GM18867 (cell line): ENCODE measurements around the gene AKAP12.

Experiments used
- ATAC-seq: cut with Tn5 transposase; IDR thresholded peaks from one replicate; pipeline ENCODE4 v1.9.1; 2021; ENCODE audit warnings: mild to moderate bottlenecking, moderate library complexity; ENCODE audit not compliant: unreplicated experiment

AKAP12 gene

GRCh38 chr6:151232899-151233298 lies 6.9 kb upstream of the AKAP12 start:
- no peak for ATAC-seq

DNA sequence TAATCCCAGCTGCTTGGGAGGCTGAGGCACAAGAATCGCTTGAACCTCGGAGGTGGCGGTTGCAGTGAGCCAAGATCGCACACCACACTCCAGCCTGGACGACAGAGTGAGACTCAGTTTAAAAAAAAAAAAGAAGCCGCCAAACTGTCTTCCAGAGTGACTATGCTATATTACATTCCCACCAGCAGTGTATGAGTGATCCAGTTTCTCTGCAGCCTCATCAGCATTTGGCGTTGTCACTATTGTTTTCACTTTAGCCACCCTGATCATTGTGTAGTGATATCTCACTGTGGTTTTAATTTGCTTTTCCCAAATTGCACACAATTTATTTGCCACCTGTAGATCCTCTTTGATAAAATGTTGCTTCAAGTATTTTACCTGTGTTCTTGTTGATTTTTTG lies 6.0 kb upstream of the AKAP12 start:
- no peak for ATAC-seq

- no peak for ATAC-seq
These were observed 2.9 kb upstream of the AKAP12 start for GRCh38 chr6:151236668-151237401.

- no peak for ATAC-seq
These were observed 394 bp downstream of the AKAP12 start for GRCh38 chr6:151240036-151240685.

- ATAC-seq = no peak
These were observed 1.2 kb downstream of the AKAP12 start for GRCh38 chr6:151240791-151241642.

- ATAC-seq = no peak
These were observed 2.1 kb downstream of the AKAP12 start for GRCh38 chr6:151241853-151242252.

GRCh38 chr6:151242420-151242861 lies 2.7 kb downstream of the AKAP12 start:
- ATAC-seq = no peak

GRCh38 chr6:151243481-151243880 lies 3.7 kb downstream of the AKAP12 start:
- ATAC-seq = no peak

DNA sequence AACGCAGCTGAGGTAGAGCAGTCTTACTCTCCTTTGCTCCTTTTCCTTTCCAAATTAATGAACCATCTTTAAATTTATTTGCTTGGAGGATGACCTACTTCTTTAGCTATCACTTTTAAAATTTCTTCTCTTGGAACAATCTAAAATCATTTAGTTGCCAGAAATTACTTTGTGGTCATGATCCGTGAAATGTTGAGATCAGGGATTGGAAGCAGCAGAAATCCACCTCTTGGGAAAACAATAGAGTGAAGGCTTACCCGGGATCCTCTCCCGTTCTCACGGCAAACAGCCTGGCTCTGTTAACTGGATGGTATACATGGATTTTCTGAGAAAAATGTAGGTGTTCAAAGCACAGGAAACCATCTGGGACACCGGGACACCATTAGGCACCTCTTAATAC lies 7.7 kb downstream of the AKAP12 start:
- no peak for ATAC-seq

GRCh38 chr6:151248295-151248694 lies 8.5 kb downstream of the AKAP12 start:
- no peak for ATAC-seq

DNA sequence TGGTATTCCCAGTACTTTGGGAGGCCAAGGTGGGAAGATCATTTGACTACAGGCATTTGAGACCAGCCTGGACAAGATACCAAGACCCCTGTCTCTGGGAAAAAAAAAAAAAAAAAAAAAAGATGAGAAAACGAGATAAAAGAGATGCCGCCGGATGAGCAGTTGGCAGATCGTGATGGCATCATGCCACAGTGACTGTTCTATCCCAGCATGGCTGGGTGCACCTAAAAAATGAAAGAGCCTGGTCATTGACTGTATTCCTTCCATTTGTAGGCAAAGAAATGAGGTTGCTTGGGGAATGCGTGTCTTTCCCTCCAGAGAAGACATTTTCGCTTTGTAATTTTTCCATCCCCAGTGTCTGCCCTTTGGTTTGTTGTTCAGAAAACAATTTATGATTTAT lies 12.9 kb downstream of the AKAP12 start:
- no peak for ATAC-seq

DNA sequence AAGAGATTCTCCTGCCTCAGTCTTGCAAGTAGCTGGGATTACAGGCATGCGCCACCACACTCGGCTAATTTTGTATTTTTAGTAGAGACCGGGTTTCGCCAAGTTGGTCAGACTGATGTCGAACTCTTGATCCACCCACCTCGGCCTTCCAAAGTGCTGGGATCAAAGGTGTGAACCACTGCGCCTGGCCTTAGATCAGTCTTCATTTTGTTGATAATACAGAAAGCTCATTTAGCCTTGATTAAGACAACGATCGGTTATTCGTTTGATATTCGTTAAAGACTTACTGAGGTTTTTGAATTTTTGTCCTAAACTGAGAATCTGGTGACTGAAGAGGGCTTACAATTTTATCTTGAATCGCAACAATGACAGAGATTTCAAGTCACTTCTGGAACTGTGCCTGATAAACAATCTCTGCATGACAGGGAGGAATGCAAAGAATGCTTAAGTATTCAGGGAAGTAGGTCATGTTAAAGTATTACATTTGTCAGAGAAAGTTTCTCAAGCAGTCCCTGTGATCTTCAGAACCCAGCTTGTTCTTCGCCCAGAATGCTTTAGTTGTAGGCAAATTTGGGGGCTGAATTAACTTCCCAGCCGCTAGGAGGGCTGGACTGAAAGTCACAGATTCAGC lies 14.8 kb downstream of the AKAP12 start:
- no peak for ATAC-seq

DNA sequence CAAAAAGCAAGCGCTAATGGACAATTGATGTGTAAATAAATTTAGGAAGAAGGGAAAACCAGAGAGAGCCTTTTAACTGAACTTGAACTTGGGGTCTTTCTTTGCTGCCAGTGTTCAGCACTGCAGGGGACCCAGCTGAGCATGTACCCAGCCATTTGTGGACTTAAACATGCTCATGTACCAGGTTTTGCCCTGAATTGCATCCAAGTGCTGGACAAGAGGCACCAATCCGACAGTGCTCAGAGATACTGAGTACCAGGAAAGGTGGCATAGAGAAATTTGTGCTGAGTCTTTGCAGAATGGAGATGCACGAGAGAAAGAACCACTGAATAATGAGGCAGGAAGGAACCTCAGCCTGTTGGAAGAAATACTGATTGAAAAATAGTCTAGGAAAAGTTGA lies 16.0 kb downstream of the AKAP12 start:
- ATAC-seq = no peak

- no peak for ATAC-seq
These were observed 18.2 kb downstream of the AKAP12 start for GRCh38 chr6:151257985-151258445.

DNA sequence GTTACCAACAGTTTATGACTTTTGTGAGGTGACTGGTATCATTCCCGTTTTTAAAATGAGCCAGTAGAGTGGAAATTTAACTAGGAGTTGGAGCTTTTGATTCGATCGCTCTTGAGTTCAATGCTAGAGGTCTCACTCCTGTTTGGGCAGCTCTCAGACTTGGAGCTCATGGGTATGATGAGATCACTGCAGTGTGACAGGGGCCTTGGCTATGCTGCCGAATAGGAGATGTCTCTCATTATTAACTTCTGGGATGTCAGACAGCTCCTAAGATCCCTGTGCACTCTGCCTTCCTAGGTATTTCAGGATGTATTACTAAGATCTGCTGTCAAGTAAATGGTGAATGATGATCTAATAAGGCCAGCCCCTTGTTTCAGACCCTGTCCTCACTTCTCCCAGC lies 20.4 kb downstream of the AKAP12 start:
- no peak for ATAC-seq

GRCh38 chr6:151263035-151263434 lies 23.3 kb downstream of the AKAP12 start:
- ATAC-seq = no peak

DNA sequence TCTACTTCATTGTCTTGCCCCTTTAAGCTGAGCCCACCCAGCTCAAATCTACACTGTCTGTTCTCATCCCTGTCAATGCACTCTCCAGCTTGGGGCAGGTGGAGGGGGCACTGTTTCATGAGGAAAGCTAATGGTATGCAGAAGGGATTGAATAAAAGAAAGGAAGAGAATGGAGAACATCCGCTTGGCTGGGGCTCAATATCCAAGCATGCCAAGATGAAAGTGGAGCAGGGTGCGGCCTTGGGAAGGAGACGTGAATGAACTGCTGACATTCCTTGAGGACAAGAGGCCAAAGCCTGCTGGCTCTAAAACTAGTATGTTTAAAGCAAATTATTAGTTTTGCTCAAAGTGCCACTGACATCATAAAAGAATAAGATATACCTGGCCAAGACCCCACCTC lies 24.2 kb downstream of the AKAP12 start:
- ATAC-seq = no peak

GRCh38 chr6:151265282-151265681 lies 25.5 kb downstream of the AKAP12 start:
- ATAC-seq = no peak

GRCh38 chr6:151269321-151269995 lies 29.7 kb downstream of the AKAP12 start:
- no peak for ATAC-seq

GRCh38 chr6:151275121-151275520 lies 35.4 kb downstream of the AKAP12 start:
- no peak for ATAC-seq

DNA sequence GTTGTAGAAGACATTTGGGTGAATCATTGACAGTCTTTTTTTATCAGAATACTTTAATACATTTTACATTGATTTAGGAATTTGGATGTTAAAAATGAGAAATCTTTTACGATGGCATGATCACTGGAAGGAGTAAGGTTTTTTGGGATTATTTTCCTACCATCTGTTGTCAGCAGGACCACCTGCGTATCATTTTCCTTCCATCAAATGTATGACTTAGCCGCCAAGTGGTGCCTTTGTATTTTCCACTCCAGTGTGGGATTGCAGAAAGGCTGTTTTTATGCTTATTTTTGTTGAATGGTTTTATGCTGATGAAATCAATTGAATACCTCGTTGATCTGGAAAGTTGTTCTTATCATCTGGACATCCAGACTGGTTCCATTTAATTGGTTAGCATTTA lies 35.8 kb downstream of the AKAP12 start:
- no peak for ATAC-seq
